SJSA1 (cell line): ENCODE measurements around the gene GHRH. TPM values are rescaled to one million over a fixed set of nuclear protein-coding genes. Genes with fewer than 3 reads are reported as not detected.

Source experiments
- DNase-seq, 2 experiments: peaks; one replicate each; pipeline ENCODE4 v3.0.0-alpha.2; 2015 to 2020; ENCODE audit warnings: low spot score in 2 of 2, low read depth in 1 of 2
- H3K27ac ChIP-seq: fragments of 250-450 bp; sonication (Bioruptor Pico); 2 replicates; pipeline ENCODE4 v1.5.1; 2020; ENCODE audit warnings: mild to moderate bottlenecking, moderate library complexity
- H3K27me3 ChIP-seq: fragments of 250-450 bp; sonication (Bioruptor Pico); replicated peaks from 2 replicates; pipeline ENCODE4 v1.5.1; 2020; ENCODE audit warnings: mild to moderate bottlenecking, moderate library complexity
- H3K36me3 ChIP-seq: fragments of 250-450 bp; sonication (Bioruptor Pico); 2 replicates; pipeline ENCODE4 v1.5.1; 2020; ENCODE audit warnings: mild to moderate bottlenecking
- H3K4me1 ChIP-seq: fragments of 250-450 bp; sonication (Bioruptor Pico); replicated peaks from 2 replicates; pipeline ENCODE4 v1.6.1; 2021; ENCODE audit warnings: mild to moderate bottlenecking
- H3K4me3 ChIP-seq: fragments of 250-450 bp; sonication (Bioruptor Pico); 2 replicates; pipeline ENCODE4 v1.5.1; 2020; ENCODE audit warnings: mild to moderate bottlenecking
- H3K9me3 ChIP-seq: fragments of 250-450 bp; sonication (Bioruptor Pico); replicated peaks from 2 replicates; pipeline ENCODE4 v1.5.1; 2020; ENCODE audit warnings: mild to moderate bottlenecking
- total RNA-seq: library from RNA; depleted of rRNA; stranded (reverse); fragments of >200 nt; shearing (Covaris generic); gene quantifications from 2 replicates; pipeline ENCODE4 v1.2.3, GENCODE V29; 2014

GHRH gene
- total RNA-seq, 1 experiment from 2014 or later: not detected

- no peaks in the 10 kb centered on the region for H3K9me3 ChIP-seq
Observed at GRCh38 chr20:37280403-37280802, 18.8 kb upstream of the GHRH start.

DNA sequence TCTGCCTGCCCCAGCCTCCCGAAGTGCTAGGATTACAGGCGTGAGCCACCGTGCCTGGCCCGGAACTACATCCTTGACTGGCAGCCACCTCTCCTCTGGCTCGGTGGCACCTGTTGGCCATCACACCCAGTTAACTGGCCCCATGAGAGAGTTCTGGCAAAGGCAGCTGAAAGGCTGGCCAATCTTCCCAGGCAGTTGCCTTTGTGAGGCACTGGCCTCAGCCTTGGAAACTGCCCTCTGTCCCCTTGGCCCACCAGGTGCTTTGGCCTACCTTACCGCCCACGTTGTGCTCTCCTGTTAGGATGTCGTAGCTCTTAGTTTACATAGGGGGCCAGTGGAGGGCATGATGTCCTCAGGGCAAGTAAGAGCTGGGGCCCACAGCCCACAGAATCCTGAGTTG is 18.2 kb upstream of the GHRH start:
- Histone ChIP-seq H3K4me1 (no peaks in the 10 kb centered on the region; the same call in 1 of the 2 replicates), H3K27ac (no peak overlapping the region), H3K4me3 (no peak overlapping the region), H3K9me3 (no peaks in the 10 kb centered on the region), H3K27me3 (peaks cover 4% of the 10 kb centered on the region; the same call in 1 of the 2 replicates), H3K36me3 (no peaks in the 10 kb centered on the region)
- DNase-seq: no peak

More at GRCh38 chr20:37280403-37280802, 18.8 kb upstream of the GHRH start:
- no peak for DNase-seq
- Histone ChIP-seq H3K27me3 (no peaks in the 10 kb centered on the region; the same call in 1 of the 2 replicates), H3K4me3 (no peak overlapping the region), H3K36me3 (no peaks in the 10 kb centered on the region), H3K27ac (no peak overlapping the region), H3K4me1 (no peaks in the 10 kb centered on the region; the same call in 1 of the 2 replicates)

DNA sequence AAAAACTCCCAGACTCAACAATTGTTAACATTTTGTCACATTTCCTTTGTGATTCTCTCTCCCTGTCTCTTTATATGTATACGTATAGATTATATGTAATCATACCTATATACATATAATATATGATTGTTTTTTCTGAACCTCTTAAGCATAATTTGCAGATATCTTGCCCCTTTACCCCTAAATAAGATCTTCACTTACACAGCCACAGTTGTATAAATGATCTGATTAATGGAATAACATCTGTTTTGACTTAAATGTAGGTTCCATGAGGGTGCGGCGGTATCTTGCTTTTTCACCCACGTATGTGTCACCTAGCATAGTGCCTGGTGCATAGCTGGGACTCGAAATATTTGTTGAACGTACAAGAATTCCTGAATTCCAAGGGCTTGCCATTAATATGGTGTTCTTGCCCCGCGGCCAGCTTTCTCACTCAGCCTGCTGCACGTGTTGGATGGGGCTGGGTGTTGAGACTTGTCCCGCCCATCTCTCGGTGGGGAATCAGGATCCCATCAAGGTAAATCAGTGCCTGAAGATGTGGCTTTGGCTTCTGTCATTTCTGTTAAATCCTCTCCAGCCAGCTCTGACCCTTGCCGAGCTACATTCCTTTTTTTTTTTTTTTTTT is 17.5 kb upstream of the GHRH start:
- H3K27ac ChIP-seq: no peak overlapping the region
- peaks cover 4% of the 10 kb centered on the region; the same call in 1 of the 2 replicates for H3K27me3 ChIP-seq
- no peaks in the 10 kb centered on the region for H3K36me3 ChIP-seq
- no peaks in the 10 kb centered on the region; the same call in 1 of the 2 replicates for H3K4me1 ChIP-seq
- H3K4me3 ChIP-seq: no peak overlapping the region
- no peaks in the 10 kb centered on the region for H3K9me3 ChIP-seq
- DNase-seq: no peak

- Histone ChIP-seq H3K27ac (no peak overlapping the region), H3K27me3 (0 out of 2 replicates have a peak, but pooled peaks cover 4% of the 10 kb centered on the region), H3K9me3 (no peaks in the 10 kb centered on the region), H3K36me3 (no peaks in the 10 kb centered on the region), H3K4me3 (no peak overlapping the region), H3K4me1 (no peaks in the 10 kb centered on the region; the same call in 1 of the 2 replicates)
- no peak for DNase-seq
Observed at GRCh38 chr20:37277253-37277593, 15.6 kb upstream of the GHRH start.

DNA sequence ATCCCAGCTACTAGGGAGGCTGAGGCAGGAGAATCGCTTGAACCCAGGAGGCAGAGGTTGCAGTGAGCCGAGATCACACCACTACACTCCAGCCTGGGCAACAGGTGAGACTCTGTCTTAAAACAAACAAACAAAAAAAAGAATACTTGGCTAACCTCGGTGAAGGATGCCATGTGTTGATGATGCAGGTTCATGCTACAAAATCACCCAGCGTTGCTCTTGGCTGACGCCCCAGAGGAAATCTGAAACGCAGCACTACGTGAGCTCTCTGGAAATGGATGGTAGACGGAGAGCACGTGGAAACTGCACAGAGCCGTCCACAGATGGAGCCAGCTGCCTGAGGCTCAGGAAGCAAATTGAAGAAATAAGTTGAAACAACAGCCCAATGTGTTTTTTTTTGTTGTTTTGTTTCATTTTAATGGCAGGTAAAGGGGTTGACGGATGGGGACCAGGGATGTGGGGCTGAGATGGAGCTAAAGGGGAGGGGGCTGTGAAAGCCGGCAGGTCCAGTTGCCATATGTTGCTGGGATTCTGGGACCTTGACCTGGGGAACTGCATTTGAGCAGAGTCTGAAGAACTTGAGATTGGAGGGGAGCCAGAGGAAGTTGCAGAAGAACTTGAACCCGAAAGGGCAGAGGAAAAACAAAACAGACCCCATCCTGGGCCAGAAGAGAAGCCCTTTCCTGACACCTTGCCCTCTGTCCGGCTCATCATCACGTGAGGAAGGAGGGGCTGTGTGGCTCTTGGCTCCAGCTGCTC is 15.1 kb upstream of the GHRH start:
- no peak overlapping the region for H3K4me3 ChIP-seq
- H3K9me3 ChIP-seq: no peaks in the 10 kb centered on the region
- H3K36me3 ChIP-seq: no peaks in the 10 kb centered on the region
- H3K27ac ChIP-seq: no peak overlapping the region
- no peaks in the 10 kb centered on the region; the same call in 1 of the 2 replicates for H3K4me1 ChIP-seq
- DNase-seq: no peak
- H3K27me3 ChIP-seq: 0 out of 2 replicates have a peak, but pooled peaks cover 4% of the 10 kb centered on the region

DNA sequence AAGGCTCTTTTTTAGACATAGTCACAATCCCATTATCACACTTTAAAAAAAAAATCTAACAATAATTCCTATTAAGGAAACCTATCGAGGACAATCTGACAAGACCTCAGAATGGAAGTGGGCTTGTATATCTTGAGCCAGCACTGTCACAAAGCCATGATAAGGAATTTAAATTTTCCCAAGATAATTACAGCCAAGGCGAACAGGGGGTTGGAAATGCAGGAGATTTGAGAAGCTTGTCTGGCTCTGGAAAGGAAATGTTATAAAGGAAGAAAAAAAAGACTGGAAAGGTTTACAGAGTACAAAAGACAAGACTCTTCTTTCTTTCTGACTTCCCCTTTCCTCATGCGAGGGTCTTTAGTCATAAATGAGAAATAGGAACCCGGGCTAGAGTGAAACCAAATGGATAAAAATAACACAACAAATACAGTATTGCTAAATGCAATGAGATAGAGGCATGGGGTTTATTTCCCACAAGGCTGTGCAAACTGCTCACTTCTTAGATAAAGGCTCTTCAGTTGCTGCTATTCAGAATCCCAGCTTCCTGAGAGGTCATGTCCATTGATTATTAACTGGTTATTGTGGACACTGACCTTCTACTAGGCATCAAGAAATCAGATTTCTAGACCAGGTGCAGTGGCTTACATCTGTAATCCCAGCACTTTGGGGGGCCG is 13.4 kb upstream of the GHRH start:
- Histone ChIP-seq H3K27me3 (0 out of 2 replicates have a peak, but pooled peaks cover 4% of the 10 kb centered on the region), H3K9me3 (no peaks in the 10 kb centered on the region), H3K4me1 (no peaks in the 10 kb centered on the region; the same call in 1 of the 2 replicates), H3K27ac (no peak overlapping the region), H3K4me3 (no peak overlapping the region), H3K36me3 (no peaks in the 10 kb centered on the region)
- no peak for DNase-seq

GRCh38 chr20:37273988-37274387 is 12.4 kb upstream of the GHRH start:
- DNase-seq: no peak
- Histone ChIP-seq H3K36me3 (no peaks in the 10 kb centered on the region), H3K27ac (no peak overlapping the region), H3K4me3 (no peak overlapping the region), H3K9me3 (no peaks in the 10 kb centered on the region), H3K4me1 (no peaks in the 10 kb centered on the region; the same call in 1 of the 2 replicates), H3K27me3 (0 out of 2 replicates have a peak, but pooled peaks cover 4% of the 10 kb centered on the region)

DNA sequence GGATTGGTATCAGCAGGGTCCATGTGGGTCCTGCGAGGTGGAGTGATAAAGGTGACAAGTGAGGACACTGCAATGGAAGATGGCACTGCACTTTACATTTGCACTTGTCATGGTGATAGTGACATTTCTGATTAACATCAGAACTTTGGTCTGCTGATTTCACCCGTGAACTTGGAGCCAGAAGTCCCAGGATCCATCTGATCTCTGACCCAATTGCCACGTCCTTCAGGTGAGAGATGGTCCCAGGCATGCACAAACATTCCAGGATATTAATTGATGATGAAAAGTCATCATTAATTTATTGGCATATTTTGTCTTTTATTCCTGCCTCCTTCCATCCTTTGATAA is 9.8 kb upstream of the GHRH start:
- DNase-seq: no peak
- Histone ChIP-seq H3K4me3 (no peak overlapping the region), H3K27ac (no peak overlapping the region), H3K36me3 (no peaks in the 10 kb centered on the region), H3K9me3 (no peaks in the 10 kb centered on the region), H3K4me1 (no peaks in the 10 kb centered on the region; the same call in 1 of the 2 replicates), H3K27me3 (0 out of 2 replicates have a peak, but pooled peaks cover 4% of the 10 kb centered on the region)

GRCh38 chr20:37270576-37271420 is 9.2 kb upstream of the GHRH start:
- Histone ChIP-seq H3K27ac (no peak overlapping the region), H3K9me3 (no peaks in the 10 kb centered on the region), H3K4me3 (no peak overlapping the region), H3K4me1 (no peaks in the 10 kb centered on the region; the same call in 1 of the 2 replicates), H3K36me3 (no peaks in the 10 kb centered on the region), H3K27me3 (0 out of 2 replicates have a peak, but pooled peaks cover 4% of the 10 kb centered on the region)
- DNase-seq: no peak

- DNase-seq: no peak
- no peaks in the 10 kb centered on the region; the same call in 1 of the 2 replicates for H3K27me3 ChIP-seq
- no peak overlapping the region for H3K4me3 ChIP-seq
- H3K36me3 ChIP-seq: no peaks in the 10 kb centered on the region
- no peaks in the 10 kb centered on the region; the same call in 1 of the 2 replicates for H3K4me1 ChIP-seq
- no peak overlapping the region for H3K27ac ChIP-seq
- no peaks in the 10 kb centered on the region for H3K9me3 ChIP-seq
Observed at GRCh38 chr20:37267667-37268313, 6.2 kb upstream of the GHRH start.

DNA sequence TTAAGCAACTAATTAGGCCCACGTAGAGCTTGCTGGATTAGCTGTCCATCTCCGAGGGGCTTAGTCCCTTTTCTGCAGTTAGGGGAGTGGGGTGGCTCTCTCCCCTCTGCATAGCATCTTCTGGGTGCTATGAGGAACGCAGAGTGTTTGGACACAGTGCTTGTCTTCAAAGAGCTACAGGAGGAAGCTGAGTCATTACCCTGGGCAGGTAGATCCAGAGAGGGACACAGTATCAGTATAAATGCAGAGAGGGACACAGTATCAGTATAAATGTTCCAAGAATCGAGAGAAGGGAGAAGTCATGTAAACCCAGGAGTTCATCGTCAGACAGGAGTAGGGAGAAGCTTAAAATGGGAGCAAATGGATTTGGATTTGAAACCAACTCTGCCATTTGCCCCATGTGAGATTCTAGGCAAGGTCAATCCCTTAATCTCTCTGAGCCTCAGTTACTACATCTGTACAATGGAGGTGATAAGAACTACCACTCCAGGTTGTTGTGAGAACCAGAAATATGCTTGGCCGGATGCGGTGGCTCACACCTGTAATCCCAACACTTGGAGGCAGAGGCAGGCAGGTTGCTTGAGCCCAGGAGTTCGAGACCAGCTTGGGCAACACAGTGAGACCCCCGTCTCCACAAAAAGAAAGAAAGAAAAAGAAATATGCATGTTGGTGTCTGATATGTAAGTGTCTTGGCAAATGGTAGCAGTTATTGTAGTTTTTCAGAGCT is 5.5 kb upstream of the GHRH start:
- H3K27ac ChIP-seq: no peak overlapping the region
- peaks cover under 1% of the 10 kb centered on the region; the same call in 1 of the 2 replicates for H3K27me3 ChIP-seq
- H3K4me1 ChIP-seq: no peaks in the 10 kb centered on the region; the same call in 1 of the 2 replicates
- no peak for DNase-seq
- no peak overlapping the region for H3K4me3 ChIP-seq
- H3K9me3 ChIP-seq: no peaks in the 10 kb centered on the region
- no peaks in the 10 kb centered on the region for H3K36me3 ChIP-seq

DNA sequence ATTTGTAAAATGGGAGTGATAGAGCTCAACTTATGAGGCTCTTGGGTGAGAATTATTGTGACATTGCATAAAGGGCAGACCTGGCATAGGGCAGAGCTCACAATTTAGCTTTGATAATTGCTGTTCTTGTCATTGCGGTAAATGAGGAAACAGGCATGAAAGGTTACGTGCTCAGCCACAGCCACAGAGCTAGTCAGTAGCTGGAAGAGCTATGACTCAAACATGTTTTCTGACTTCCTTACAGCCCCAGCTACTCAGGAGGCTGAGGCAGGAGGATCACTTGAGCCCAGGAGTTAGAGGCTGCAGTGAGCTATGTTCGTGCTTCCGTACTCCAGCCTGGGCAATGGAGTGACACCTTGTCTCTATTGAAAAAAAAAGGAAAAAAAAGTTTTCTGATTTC is 3.5 kb upstream of the GHRH start:
- Histone ChIP-seq H3K36me3 (no peaks in the 10 kb centered on the region), H3K27ac (no peak overlapping the region), H3K27me3 (peaks cover 19% of the 10 kb centered on the region), H3K9me3 (no peaks in the 10 kb centered on the region), H3K4me1 (no peaks in the 10 kb centered on the region; the same call in 1 of the 2 replicates), H3K4me3 (no peak overlapping the region)
- DNase-seq: no peak
